ENCODE results near the gene CELSR1.

The CELSR1 gene

GRCh38 chr22:46547179-46547882, 9.9 kb upstream of the CELSR1 start:
- H3K27me3 ChIP-seq (ENCODE audit: insufficient read depth, poor library complexity, severe bottlenecking) = no peaks in the 10 kb centered on the region
- no peak for DNase-seq (ENCODE audit: low read depth in 1 of 2, low spot score in 1 of 2)
- H3K4me3 ChIP-seq (replicated peaks; ENCODE audit: insufficient read depth, low read length) = no peak overlapping the region
- no peak for TF ChIP-seq CTCF (IDR thresholded peaks at IDR 0.05; ENCODE audit: insufficient read depth, low read length)
- TF ChIP-seq SPI1 (IDR thresholded peaks at IDR 0.05; ENCODE audit: borderline replicate concordance, low read depth) = no peak
- TF ChIP-seq POLR2AphosphoS5 (IDR thresholded peaks at IDR 0.05; ENCODE audit: low read depth) = no peak
- TF ChIP-seq REST (IDR thresholded peaks at IDR 0.05; ENCODE audit: insufficient replicate concordance, low read depth) = no peak
- TF ChIP-seq GABPA (IDR thresholded peaks at IDR 0.05; ENCODE audit: low read depth) = no peak
- no peak overlapping the region for H3K27ac ChIP-seq (replicated peaks)

- H3K27me3 ChIP-seq (ENCODE audit: insufficient read depth, poor library complexity, severe bottlenecking) = no peaks in the 10 kb centered on the region
- H3K4me3 ChIP-seq (replicated peaks; ENCODE audit: insufficient read depth, low read length) = no peak overlapping the region
- TF ChIP-seq SPI1 (IDR thresholded peaks at IDR 0.05; ENCODE audit: borderline replicate concordance, low read depth) = no peak
- TF ChIP-seq REST (IDR thresholded peaks at IDR 0.05; ENCODE audit: insufficient replicate concordance, low read depth) = no peak
- TF ChIP-seq POLR2AphosphoS5 (IDR thresholded peaks at IDR 0.05; ENCODE audit: low read depth) = no peak
- TF ChIP-seq GABPA (IDR thresholded peaks at IDR 0.05; ENCODE audit: low read depth) = no peak
- no peak for TF ChIP-seq CTCF (IDR thresholded peaks at IDR 0.05; ENCODE audit: insufficient read depth, low read length)
- no peak for DNase-seq (ENCODE audit: low read depth in 1 of 2, low spot score in 1 of 2)
- H3K27ac ChIP-seq (replicated peaks) = no peak overlapping the region
Observed at GRCh38 chr22:46546466-46547178, 9.2 kb upstream of the CELSR1 start.

GRCh38 chr22:46545086-46545792, 7.8 kb upstream of the CELSR1 start:
- H3K27ac ChIP-seq (replicated peaks) = no peak overlapping the region
- no peaks in the 10 kb centered on the region for H3K27me3 ChIP-seq (ENCODE audit: insufficient read depth, poor library complexity, severe bottlenecking)
- no peak overlapping the region for H3K4me3 ChIP-seq (replicated peaks; ENCODE audit: insufficient read depth, low read length)
- TF ChIP-seq GABPA (IDR thresholded peaks at IDR 0.05; ENCODE audit: low read depth) (no peak), POLR2AphosphoS5 (IDR thresholded peaks at IDR 0.05; ENCODE audit: low read depth) (no peak), CTCF (IDR thresholded peaks at IDR 0.05; ENCODE audit: insufficient read depth, low read length) (no peak), SPI1 (IDR thresholded peaks at IDR 0.05; ENCODE audit: borderline replicate concordance, low read depth) (no peak), REST (IDR thresholded peaks at IDR 0.05; ENCODE audit: insufficient replicate concordance, low read depth) (no peak)
- no peak for DNase-seq (ENCODE audit: low read depth in 1 of 2, low spot score in 1 of 2)
